BLaER1 treated with 17β-estradiol and CSF1 and Interleukin-3, amounts not matched to agents 10 nM and 100 nM (cell line): Measurements from ENCODE around the gene PEX5.
"Not testable (repeated sequence)": the region's sequence is repeated elsewhere in the genome, so short reads cannot be mapped to it uniquely, and the experiment has no call there.

ENCODE experiments used
- H3K27ac ChIP-seq, 11 experiments: shearing (Covaris generic); formaldehyde crosslinking; 2 replicates each; pipeline ENCODE4 v1.8.1; 2022
- H3K27me3 ChIP-seq, 11 experiments: shearing (Covaris generic); formaldehyde crosslinking; 2 replicates each; pipeline ENCODE4 v1.8.1; 2022
- H3K36me3 ChIP-seq, 11 experiments: shearing (Covaris generic); formaldehyde crosslinking; 2 replicates each; pipeline ENCODE4 v1.8.1; 2022
- H3K4me1 ChIP-seq, 10 experiments: shearing (Covaris generic); formaldehyde crosslinking; 2 replicates each; pipeline ENCODE4 v1.8.1; 2022
- H3K4me2 ChIP-seq, 11 experiments: shearing (Covaris generic); formaldehyde crosslinking; 2 replicates each; pipeline ENCODE4 v1.8.1; 2022
- H3K4me3 ChIP-seq, 10 experiments: shearing (Covaris generic); formaldehyde crosslinking; 2 replicates each; pipeline ENCODE4 v1.8.1; 2022
- H3K9ac ChIP-seq, 11 experiments: shearing (Covaris generic); formaldehyde crosslinking; 2 replicates each; pipeline ENCODE4 v1.8.1; 2022
- H3K9me3 ChIP-seq, 11 experiments: shearing (Covaris generic); formaldehyde crosslinking; replicated peaks in 1 of 11; 2 replicates each; pipeline ENCODE4 v1.8.1; 2022
- H4K20me1 ChIP-seq, 11 experiments: shearing (Covaris generic); formaldehyde crosslinking; 2 replicates each; pipeline ENCODE4 v1.8.1; 2022
- Cebpa-rat ChIP-seq, 11 experiments: shearing (Covaris generic); IDR thresholded peaks; 2 replicates each; pipeline ENCODE4 v1.8.1; 2022

Gene PEX5

DNA sequence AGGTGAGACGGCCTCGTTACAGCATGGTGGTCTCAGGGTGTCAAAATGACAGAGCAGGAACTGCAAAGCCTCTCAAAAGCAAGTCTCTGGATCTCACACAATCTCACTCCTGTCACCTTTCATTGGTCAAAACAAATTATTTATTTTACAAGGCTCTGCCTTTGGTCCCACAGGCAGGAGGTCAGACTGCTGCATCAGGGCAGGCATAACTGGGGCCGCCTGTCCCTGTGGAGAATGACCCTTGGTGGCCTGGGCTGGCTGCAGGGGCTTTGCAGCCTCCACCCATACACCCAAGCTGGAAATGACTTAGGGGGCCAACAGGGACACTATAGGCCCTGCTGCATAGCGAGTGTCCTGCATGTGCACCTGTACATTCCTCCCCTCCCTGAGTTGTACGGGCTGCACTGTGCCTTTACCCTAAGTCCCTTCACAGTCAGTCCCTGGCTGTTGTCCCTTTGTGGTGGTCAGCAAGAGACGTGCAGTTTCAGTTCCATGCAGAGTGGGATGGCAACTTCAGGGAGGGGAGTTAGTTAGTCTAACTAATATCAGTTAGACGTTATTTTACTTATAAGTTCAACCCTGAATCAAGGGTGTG, 28.1 kb downstream of the PEX5 start:
- no peaks in the 10 kb centered on the region for H3K27me3 ChIP-seq
- H3K36me3 ChIP-seq = peaks cover 3 to 4% (median 3%) of the 10 kb centered on the region in 11 experiments; a peak in 21 of 22 replicates
- no peaks in the 10 kb centered on the region for H4K20me1 ChIP-seq
- H3K27ac ChIP-seq = no peak overlapping the region
- no peaks in the 10 kb centered on the region for H3K4me1 ChIP-seq
- TF ChIP-seq Cebpa-rat (IDR thresholded peaks at IDR 0.05) = no peak
- H3K4me3 ChIP-seq = no peak overlapping the region
- H3K9me3 ChIP-seq = peaks cover 3 to 6% (median 4%) of the 10 kb centered on the region in 11 experiments
- H3K9ac ChIP-seq = no peak overlapping the region
- no peak overlapping the region for H3K4me2 ChIP-seq

DNA sequence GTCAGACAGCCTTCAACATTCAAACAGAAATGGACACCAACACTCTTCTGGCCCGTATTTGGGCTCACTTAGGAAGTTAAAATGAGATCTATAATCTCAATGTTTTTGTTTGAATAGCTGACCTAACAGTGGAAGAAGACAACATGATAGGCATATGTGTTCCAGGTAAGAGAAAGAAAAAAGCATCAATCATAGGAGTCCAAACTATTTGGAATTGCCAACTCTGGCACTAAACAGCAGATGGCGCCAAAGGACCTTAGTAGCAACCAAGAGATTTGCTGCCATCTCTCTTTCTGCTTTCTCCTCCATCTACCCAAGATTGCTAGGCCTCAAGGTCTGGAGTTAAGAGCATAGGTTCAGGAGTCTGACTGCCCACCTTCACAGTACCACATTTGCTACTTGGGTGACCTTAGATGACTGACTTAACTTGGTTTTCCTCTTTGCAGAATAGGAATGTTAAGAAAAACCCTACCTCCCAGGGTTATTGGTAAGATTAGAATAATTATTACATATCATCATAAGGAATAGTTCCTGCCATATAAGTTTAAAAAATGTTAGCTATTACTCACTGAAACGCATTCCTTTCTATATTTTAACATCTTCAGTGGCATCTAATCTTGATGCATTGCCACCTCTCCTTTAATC, 30.2 kb downstream of the PEX5 start:
- Histone ChIP-seq H3K4me1 (no peaks in the 10 kb centered on the region), H3K27me3 (no peaks in the 10 kb centered on the region), H3K9ac (no peak overlapping the region), H3K4me3 (no peak overlapping the region), H4K20me1 (no peaks in the 10 kb centered on the region), H3K9me3 (no peaks in the 10 kb centered on the region), H3K4me2 (no peak overlapping the region), H3K36me3 (no peaks in the 10 kb centered on the region), H3K27ac (no peak overlapping the region)
- TF ChIP-seq Cebpa-rat (IDR thresholded peaks at IDR 0.05) = no peak

DNA sequence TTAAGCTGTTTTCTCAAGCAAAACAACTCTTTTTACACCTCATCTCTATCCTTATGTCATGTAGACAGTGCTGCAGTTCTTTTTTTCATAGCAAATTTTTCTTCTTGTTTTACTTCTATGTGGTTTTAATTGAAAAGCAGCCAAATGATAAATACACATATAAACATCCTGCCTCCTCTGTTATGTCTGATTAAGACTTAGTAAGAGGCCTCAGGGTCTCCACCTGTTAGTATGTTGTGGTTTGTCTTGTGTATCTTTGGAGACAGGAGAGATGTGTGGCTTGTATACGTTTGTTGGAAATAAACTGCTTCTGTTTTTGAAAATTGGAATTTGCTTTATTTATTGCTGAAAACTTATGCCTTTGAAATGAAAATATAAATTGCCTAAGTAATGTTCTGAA, 32.0 kb downstream of the PEX5 start:
- Histone ChIP-seq H3K27me3 (no peaks in the 10 kb centered on the region), H3K9me3 (no peaks in the 10 kb centered on the region; a peak in 1 of 22 replicates), H3K9ac (no peak overlapping the region), H3K27ac (no peak overlapping the region), H3K4me2 (no peak overlapping the region), H3K4me1 (no peaks in the 10 kb centered on the region), H3K36me3 (no peaks in the 10 kb centered on the region), H3K4me3 (no peak overlapping the region), H4K20me1 (no peaks in the 10 kb centered on the region)
- TF ChIP-seq Cebpa-rat (IDR thresholded peaks at IDR 0.05) = no peak

DNA sequence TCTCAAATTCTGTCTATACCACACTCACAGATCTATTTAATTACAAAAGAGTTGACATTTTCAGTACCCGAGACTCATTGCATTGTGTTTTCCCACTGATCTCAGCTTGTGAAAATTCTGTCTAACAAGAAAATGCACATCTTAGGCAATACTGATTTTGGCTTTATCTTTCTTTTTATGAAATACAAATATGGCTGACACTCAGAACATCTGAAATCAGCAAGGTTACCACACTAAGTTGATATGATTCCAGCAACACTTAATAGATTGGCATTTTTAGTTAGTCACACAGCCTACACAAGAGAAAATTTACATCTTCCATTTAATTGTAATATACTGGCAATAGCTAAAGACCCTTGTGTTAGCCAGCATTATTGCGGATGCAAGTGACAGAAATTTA, 40.3 kb downstream of the PEX5 start:
- H3K4me3 ChIP-seq = no peak overlapping the region
- H3K9me3 ChIP-seq = peaks cover 7 to 35% (median 20%) of the 10 kb centered on the region in 11 experiments; a peak in 20 of 22 replicates
- no peak overlapping the region for H3K4me2 ChIP-seq
- H3K9ac ChIP-seq = no peak overlapping the region
- no peak for TF ChIP-seq Cebpa-rat (IDR thresholded peaks at IDR 0.05)
- no peaks in the 10 kb centered on the region for H3K4me1 ChIP-seq
- no peaks in the 10 kb centered on the region for H3K27me3 ChIP-seq
- H3K27ac ChIP-seq = no peak overlapping the region
- H4K20me1 ChIP-seq = no peaks in the 10 kb centered on the region
- H3K36me3 ChIP-seq = no peaks in the 10 kb centered on the region

DNA sequence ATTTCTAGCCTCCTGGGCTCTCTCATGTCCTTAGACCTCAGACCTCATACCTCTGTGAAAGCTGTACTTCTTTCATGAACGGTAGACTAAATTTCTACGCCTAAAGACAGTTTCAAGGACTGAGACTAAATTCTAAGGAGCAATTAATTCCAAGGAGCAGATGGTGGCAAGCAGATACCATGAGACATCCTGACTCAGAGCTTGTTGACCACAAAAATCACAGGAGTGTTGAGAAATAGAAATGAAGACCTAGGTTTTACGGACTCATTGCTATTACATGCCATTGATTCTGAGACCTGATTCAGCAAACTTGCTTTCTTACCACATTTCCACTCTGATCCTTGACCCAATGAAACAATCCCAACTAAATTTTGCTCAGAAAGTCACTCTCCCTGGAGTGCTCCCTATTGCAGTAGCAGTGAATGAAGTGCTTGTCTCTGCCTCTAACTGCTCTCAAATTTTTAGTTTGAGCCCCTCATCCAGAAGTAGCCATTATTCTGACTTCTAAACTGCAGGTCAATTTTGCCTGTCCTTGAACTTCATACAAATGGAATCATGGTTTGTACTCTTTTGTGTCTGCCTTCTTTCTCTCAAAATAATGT, 52.0 kb downstream of the PEX5 start:
- Histone ChIP-seq H3K9ac (no peak overlapping the region), H3K4me1 (no peaks in the 10 kb centered on the region), H4K20me1 (no peaks in the 10 kb centered on the region), H3K4me3 (no peak overlapping the region), H3K36me3 (no peaks in the 10 kb centered on the region), H3K9me3 (peaks cover 0 to 10% (median 0%) of the 10 kb centered on the region in 11 experiments; a peak in 7 of 22 replicates), H3K27ac (no peak overlapping the region), H3K27me3 (no peaks in the 10 kb centered on the region), H3K4me2 (no peak overlapping the region)
- no peak for TF ChIP-seq Cebpa-rat (IDR thresholded peaks at IDR 0.05)

DNA sequence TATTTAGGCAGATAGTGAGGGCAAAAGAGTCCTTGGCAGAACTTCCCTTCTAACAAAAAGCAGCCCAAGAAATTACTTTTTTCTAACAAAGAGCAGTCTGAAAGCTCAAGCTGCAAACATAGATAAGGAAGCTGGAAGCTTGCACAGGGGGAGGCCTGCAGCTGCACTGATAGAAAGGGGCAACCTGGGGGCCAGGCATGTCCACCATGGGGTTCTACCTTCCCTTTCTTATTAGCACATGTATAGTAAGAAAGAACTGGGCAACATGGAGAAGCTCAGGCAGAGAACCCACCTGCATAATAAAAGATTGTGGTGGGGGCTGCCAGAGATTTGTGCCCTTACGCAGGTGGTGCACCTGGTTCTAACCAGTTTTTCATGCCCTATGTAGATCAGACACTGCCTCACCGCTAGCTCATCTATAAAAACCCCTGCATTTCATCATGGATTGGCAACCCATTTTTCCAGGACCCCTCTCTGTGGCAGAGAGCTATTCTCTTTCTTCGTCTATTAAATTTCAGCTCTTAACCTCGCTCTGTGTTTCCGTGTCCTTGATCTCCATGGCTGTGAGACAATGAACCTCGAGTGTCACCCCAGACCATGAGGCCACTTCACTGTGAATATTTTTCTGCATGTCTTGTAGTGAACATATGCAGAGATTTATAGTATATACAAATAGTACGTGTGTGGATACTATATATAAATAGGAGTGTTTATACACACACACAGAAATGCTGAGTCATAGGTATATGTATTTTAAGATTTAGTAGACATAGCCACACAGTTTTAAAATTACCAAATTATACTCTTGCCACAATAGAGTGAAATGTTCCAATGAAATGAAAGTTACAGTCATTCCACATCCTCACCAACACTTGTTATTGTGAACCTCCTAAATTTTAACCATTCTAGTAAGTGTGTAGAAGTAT, 53.0 kb downstream of the PEX5 start:
- Histone ChIP-seq H3K27me3 (no peaks in the 10 kb centered on the region), H3K4me2 (no peak overlapping the region)

DNA sequence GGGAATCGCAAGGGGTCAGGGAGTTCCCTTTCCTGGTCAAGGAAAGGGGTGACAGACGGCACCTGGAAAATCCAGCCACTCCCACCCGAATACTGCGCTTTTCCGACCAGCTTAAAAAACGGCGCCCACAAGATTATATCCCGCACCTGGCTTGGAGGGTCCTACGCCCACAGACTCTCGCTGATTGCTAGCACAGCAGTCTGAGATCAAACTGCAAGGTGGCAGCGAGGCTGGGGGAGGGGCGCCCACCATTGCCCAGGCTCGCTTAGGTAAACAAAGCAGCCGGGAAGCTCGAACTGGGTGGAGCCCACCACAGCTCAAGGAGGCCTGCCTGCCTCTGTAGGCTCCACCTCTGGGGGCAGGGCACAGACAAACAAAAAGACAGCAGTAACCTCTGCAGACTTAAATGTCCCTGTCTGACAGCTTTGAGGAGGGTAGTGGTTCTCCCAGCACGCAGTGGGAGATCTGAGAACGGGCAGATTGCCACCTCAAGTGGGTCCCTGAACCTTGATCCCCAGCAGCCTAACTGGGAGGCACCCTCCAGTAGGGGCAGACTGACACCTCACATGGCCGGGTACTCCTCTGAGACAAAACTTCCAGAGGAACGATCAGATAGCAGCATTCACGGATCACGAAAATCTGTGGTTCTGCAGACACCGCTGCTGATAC, 62.0 kb downstream of the PEX5 start:
- not testable (repeated sequence) for H3K9ac ChIP-seq, H3K4me1 ChIP-seq, H3K27me3 ChIP-seq, H3K36me3 ChIP-seq, H3K4me3 ChIP-seq, H4K20me1 ChIP-seq, H3K27ac ChIP-seq, H3K4me2 ChIP-seq
- peaks cover 8 to 19% (median 13%) of the 10 kb centered on the region in 11 experiments; a peak in 20 of 22 replicates for H3K9me3 ChIP-seq

More for the DNA sequence above, 53.0 kb downstream of the PEX5 start:
- Histone ChIP-seq H3K9ac (no peak overlapping the region), H3K4me1 (no peaks in the 10 kb centered on the region), H4K20me1 (no peaks in the 10 kb centered on the region), H3K27ac (no peak overlapping the region), H3K4me3 (no peak overlapping the region), H3K36me3 (no peaks in the 10 kb centered on the region), H3K9me3 (peaks cover 0 to 10% (median 0%) of the 10 kb centered on the region in 11 experiments; a peak in 7 of 22 replicates)
- TF ChIP-seq Cebpa-rat (IDR thresholded peaks at IDR 0.05) = no peak

DNA sequence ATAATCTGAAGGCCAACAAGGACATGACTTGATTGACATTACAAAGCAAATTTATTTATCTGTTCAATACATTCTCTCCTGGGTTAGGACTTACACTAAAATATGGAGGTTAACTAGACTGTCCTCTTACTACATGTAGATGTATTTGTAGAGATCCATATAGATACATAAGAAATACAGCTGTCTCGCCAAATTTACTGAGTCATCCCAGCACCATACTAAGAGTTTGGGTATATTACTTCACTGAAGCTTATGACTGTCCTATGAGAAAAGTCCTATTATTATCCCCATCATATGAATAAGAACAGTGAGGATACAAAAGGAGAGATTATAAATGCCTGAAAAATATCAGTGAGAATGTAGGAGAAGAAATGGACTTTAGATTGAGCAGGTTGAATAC, 69.6 kb downstream of the PEX5 start:
- no peak overlapping the region for H3K9ac ChIP-seq
- peaks cover 0 to 11% (median 6%) of the 10 kb centered on the region in 10 experiments; a peak in 10 of 20 replicates for H3K4me1 ChIP-seq
- no peaks in the 10 kb centered on the region for H3K9me3 ChIP-seq
- H3K27me3 ChIP-seq = no peaks in the 10 kb centered on the region
- H3K27ac ChIP-seq = no peak overlapping the region
- H3K36me3 ChIP-seq = no peaks in the 10 kb centered on the region
- H4K20me1 ChIP-seq = no peaks in the 10 kb centered on the region
- no peak overlapping the region for H3K4me3 ChIP-seq
- TF ChIP-seq Cebpa-rat (IDR thresholded peaks at IDR 0.05) = no peak
- no peak overlapping the region for H3K4me2 ChIP-seq
